ENCODE results near the gene BICD2.
"Not testable (repeated sequence)": the region's sequence is repeated elsewhere in the genome, so short reads cannot be mapped to it uniquely, and the experiment has no call there.

BICD2 gene

DNA sequence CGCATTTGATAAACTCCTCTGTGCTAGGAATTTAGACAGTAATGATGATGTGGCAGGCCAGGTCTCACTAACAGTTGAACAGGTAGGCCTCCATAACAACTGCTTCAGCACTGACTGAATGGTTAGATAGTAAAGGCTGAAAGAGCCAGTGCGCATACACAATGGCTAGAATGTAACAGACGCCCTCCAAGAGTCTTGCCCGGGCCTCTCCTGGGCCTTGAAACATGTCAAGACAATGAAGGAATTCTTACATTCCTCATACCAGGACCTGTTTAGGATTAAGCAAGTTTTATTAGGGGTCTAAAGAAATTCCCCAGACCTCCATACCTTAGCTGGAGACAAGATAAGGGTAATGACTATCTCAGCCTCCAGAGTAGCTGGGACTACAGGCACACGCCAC, 6.7 kb upstream of the BICD2 start:
- peak; percentile 56 for DNase-seq (ENCODE audit: low read depth, low spot score)
- peak overlapping the region; percentile 89 for H3K27ac ChIP-seq

DNA sequence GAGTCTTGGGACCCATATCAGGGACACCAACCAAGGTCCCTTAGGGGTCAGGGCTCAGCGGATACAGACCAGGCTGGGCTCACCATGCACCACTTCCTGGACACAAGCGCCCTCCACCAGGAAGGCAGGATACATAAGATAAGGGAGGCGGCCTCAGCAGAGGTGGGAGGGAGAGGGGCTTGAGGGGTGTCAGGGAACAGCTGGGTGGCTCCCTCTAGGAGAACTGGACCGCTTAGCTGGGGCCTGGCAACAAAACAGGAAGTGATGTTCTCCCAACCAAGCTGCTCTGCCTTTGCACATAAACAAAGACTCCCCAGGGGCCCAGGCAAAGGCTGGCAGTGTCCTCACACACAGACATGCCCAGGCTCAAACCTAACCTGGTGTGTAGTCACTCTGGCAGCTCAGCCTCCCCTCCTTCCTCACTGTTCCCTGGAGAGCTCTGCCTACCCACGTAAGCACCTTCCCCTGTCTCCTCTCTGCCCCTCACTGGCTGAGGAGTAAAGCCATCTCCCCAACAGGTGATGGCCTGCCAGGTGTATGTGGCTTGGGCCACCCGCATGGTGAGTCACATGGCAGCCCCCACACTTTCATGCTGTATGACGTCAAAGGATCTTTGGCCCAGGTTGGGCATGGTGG, 5.8 kb upstream of the BICD2 start:
- peak overlapping the region; percentile 89 for H3K27ac ChIP-seq
- peak; percentile 98 for DNase-seq (ENCODE audit: low read depth, low spot score)

DNA sequence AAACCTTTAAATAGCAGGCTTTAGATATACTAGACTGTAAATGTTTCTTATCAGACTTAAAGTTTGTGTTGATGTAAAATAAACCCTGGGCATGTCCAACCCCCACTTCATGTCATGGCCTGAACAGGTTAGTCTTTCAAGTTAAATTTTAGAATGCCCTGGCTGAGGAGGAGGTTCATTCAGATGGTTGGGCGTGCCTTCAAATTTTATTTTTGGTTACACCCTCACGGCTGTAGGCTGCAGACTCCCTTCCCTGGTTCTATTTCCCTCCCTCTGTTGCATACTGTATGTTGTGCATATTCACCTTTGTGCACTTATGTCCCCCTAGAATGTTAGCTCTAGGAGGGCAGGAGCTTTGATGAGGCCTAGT, 5.3 kb upstream of the BICD2 start:
- DNase-seq (ENCODE audit: low read depth, low spot score), result no peak
- peak overlapping the region; percentile 89 for H3K27ac ChIP-seq

GRCh38 chr9:92769286-92769685, 4.7 kb upstream of the BICD2 start:
- no peak for DNase-seq (ENCODE audit: low read depth, low spot score)
- H3K27ac ChIP-seq, result peak overlapping the region; percentile 89

DNA sequence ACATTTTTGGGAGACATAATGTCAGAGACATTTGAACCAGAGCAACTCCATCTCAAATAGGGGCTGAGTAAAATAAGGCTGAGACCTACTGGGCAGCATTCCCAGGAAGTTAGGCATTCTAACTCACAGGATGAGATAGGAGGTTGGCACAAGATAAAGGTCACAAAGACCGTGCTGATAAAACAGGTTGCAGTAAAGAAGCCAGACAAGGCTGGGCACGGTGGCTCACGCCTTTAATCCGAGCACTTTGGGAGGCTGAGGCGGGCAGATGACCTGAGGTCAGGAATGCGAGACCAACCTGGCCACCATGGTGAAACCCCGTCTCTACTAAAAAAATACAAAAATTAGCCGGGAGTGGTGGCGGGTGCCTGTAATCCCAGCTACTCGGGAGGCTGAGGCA, 4.2 kb upstream of the BICD2 start:
- not testable (repeated sequence) for DNase-seq (ENCODE audit: low read depth, low spot score); H3K27ac ChIP-seq

- no peak overlapping the region for H3K27ac ChIP-seq
These were observed 2.7 kb upstream of the BICD2 start for GRCh38 chr9:92767066-92768054.

DNA sequence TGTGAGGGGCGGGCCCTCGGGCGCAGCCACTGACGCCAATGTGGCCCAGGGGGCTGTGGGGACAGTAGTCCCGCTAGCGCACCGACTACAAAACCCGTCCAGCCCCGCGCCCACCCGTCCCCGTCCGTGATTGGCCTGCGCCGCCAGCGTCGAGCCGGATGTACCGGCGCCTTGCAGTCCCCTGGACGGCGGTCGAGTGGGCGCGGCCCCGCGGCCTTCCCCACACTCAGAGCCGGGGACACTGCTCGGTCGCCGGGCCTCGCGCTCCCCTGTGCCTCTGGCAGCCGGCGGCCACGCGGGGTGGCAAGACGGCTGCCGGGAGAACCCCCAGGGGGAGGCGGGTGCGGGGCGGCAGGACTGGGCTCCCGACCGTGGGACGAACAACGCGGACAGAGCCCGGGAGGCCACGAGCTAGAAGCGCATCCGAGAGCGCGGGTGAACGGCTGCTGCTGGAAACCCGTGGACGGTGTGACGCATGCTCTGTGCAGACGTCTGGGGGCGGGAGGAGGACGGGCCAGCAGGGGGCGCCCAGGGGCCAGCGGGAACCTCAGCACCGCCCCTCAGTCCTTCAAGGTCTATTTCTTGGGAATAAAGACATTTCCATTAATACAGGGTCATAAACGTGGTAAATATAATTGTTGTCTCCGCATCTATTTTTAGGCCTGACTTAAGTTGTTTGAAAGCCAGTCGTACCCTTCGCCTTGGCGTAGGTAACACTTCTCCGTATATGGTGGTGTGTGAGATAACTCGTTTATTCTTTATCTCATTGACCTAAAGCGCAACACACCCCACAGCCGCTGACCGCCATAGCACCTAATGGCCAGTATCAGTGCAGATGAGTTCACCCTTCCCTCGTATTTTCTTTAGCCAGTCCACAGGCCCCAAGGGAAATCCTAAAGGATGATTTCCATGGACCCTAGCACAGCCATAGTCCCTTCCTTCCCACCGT, 629 bp upstream of the BICD2 start:
- H3K27ac ChIP-seq, result peak overlapping the region; percentile 96
- peak; percentile 78 for DNase-seq (ENCODE audit: low read depth, low spot score)

More at GRCh38 chr9:92767066-92768054, 2.7 kb upstream of the BICD2 start:
- DNase-seq (ENCODE audit: low read depth, low spot score), result no peak

- H3K27ac ChIP-seq, result peak overlapping the region; percentile 96
- DNase-seq (ENCODE audit: low read depth, low spot score), result no peak
These were observed 782 bp downstream of the BICD2 start for GRCh38 chr9:92763721-92764380.

GRCh38 chr9:92762781-92763708, 1.6 kb downstream of the BICD2 start:
- DNase-seq (ENCODE audit: low read depth, low spot score), result no peak
- peak overlapping the region; percentile 96 for H3K27ac ChIP-seq

DNA sequence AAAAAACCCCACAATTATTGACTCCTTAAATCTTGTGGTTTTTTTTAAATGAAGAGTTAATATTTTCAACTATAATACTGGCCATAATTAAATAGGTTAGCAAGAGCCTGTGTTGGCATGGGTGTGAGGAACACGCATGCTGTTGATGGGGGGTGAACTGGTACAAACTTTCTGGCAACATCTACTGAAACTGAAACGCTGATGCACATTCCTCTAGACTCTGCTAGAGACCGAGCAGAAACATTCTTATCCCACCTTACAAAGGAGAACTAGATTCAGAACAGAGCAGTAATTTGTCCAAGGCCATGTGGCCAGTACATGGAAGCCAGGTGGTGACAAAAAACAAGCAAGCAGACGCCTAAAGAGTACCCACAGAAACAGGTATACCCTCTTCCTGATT, 2.4 kb downstream of the BICD2 start:
- DNase-seq (ENCODE audit: low read depth, low spot score), result no peak
- H3K27ac ChIP-seq, result no peak overlapping the region

DNA sequence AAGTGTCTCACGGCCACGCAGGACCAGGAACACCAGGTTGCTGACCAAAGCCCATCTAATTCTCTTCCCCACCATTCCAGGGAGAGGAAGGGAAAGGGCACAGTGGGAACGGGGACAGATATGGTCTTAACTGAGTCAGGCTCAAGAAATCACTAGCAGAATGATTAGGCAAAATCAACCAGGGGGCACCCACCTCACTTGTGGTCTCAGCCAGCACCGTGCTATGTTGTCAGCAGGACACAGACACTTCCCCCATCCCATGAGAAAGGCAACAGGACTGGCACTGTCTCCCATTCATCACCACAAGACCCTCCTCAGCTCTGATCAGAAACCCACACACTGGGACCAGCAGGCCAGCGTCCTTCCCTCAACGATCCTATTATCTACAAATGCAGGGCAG, 2.9 kb downstream of the BICD2 start:
- H3K27ac ChIP-seq, result no peak overlapping the region
- DNase-seq (ENCODE audit: low read depth, low spot score), result no peak

DNA sequence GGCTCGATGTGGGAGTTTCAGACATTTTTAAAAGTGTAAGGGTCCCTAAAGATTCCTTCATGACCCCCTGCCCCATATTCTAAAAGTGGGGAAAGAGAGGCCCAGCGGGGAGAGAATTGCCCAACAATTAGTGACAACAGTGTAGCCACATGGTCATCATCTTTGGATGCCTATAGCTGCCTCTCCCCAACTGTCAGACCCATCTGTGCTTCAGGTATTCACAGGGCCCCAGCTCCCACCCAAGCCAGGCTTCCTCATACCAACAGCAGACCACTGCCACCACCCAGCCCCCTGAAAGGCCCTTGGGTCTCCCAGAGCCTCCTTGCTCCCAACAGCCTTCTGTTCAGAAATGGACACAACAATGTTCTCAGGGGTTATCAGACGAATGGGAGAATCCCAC, 4.1 kb downstream of the BICD2 start:
- DNase-seq (ENCODE audit: low read depth, low spot score), result no peak
- peak overlapping the region; percentile 10 for H3K27ac ChIP-seq

- no peak for DNase-seq (ENCODE audit: low read depth, low spot score)
- no peak overlapping the region for H3K27ac ChIP-seq
These were observed 4.6 kb downstream of the BICD2 start for GRCh38 chr9:92760070-92760469.

- no peak for DNase-seq (ENCODE audit: low read depth, low spot score)
- no peak overlapping the region for H3K27ac ChIP-seq
These were observed 5.2 kb downstream of the BICD2 start for GRCh38 chr9:92759446-92759845.

GRCh38 chr9:92756792-92757191, 7.8 kb downstream of the BICD2 start:
- no peak for DNase-seq (ENCODE audit: low read depth, low spot score)
- no peak overlapping the region for H3K27ac ChIP-seq

DNA sequence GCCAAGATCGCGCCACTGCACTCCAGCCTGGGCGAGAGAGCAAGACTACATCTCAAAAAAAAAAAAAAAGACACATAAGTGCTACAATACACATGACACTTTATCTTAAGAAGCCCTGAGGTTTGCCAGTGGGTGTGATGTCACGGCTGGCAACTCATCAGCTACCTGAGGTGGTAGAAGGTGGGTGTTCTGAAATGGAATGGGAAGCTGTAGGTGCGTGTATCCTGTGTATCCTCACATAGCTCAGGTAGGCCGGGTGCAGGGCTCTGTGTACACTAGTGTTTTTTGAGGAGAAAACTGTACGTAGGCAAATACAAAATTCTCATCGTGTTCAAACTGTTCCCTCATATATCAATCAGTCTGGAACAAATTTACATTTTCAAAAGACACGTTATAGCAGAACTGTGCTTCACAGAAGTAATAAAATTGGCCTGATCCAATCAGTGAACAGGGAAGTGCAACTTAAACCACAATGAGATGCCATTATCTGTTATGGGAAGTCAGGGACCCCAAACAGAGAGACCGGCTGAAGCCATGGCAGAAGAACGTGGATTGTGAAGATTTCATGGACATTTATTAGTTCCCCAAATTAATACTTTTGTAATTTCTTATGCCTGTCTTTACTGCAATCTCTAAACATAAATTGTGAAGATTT, 10.4 kb downstream of the BICD2 start:
- no peak for DNase-seq (ENCODE audit: low read depth, low spot score)
- no peak overlapping the region for H3K27ac ChIP-seq

DNA sequence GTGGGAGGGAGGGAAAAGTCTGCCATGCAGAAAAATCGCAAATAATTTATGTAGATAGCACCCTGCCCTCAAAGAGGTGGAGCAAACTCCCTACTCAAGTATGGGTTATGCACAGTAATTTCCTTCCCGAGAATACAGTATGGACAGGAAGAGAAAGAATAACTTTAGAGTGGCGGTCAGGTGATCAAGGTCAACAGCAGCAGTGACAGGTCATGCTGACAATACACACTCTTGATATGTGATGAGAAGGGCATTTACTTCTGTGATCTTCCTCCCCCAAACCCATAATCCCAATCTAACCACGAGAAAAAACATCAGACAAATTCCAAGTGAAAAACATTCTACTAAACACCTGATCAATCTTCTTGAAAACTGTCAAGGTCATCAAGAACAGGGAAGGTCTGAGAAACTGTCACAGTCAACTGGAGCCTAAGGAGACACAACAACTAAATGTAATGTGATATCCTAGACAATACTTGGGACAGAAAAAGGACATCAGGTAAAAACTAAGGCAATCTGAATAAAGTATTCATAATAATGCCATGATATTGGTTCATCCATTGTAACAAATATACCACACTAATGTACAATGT, 11.7 kb downstream of the BICD2 start:
- H3K27ac ChIP-seq, result no peak overlapping the region
- DNase-seq (ENCODE audit: low read depth, low spot score), result no peak

- no peak overlapping the region for H3K27ac ChIP-seq
- no peak for DNase-seq (ENCODE audit: low read depth, low spot score)
These were observed 14.7 kb downstream of the BICD2 start for GRCh38 chr9:92749934-92750315.
